Calu3 (cell line): ENCODE results near the gene CEACAM21. TPM values are rescaled to one million over a fixed set of nuclear protein-coding genes. Genes with fewer than 3 reads are reported as not detected.

Experiments
- BruUV-seq: library from RNA; stranded (reverse); fragments of 400-500 nt; replicated peaks from 2 replicates; lab custom pipeline; 2021; lab: Mats Ljungman, UMichigan
- CTCF ChIA-PET: fragments of 300-600 bp; sonication (Branson Sonifier 250); formaldehyde crosslinking; loops from one replicate; lab custom pipeline; 2022; ENCODE audit warnings: antibody characterized with exemption; lab: Charles Lee
- DNase-seq: peaks from one replicate; pipeline ENCODE4 v3.0.0; 2022
- H3K27ac Mint-ChIP-seq: one replicate; pipeline ENCODE4 v1.8.0; 2022; ENCODE audit warnings: mixed read lengths; ENCODE audit not compliant: unreplicated experiment
- H3K27me3 Mint-ChIP-seq: one replicate; pipeline ENCODE4 v1.8.0; 2022; ENCODE audit warnings: mixed read lengths; ENCODE audit not compliant: unreplicated experiment
- H3K36me3 Mint-ChIP-seq: one replicate; pipeline ENCODE4 v1.8.0; 2022; ENCODE audit warnings: mild to moderate bottlenecking, moderate library complexity, mixed read lengths; ENCODE audit not compliant: insufficient read depth, unreplicated experiment
- H3K4me1 Mint-ChIP-seq: one replicate; pipeline ENCODE4 v1.8.0; 2022; ENCODE audit warnings: mild to moderate bottlenecking, low read depth, mixed read lengths; ENCODE audit not compliant: unreplicated experiment
- H3K4me3 Mint-ChIP-seq: one replicate; pipeline ENCODE4 v1.8.0; 2022; ENCODE audit warnings: mild to moderate bottlenecking, low read depth, moderate library complexity, mixed read lengths; ENCODE audit not compliant: unreplicated experiment
- H3K9me3 Mint-ChIP-seq: one replicate; pipeline ENCODE4 v1.8.0; 2022; ENCODE audit warnings: low read depth, mixed read lengths; ENCODE audit not compliant: unreplicated experiment
- intact Hi-C: fragments of 100-400 bp; cut with micrococcal nuclease; formaldehyde crosslinking; loops from one replicate; pipeline ENCODE4 v1.10.0; 2022; ENCODE audit not compliant: unreplicated experiment
- total RNA-seq: library from RNA; stranded (reverse); gene quantifications from 2 replicates; pipeline ENCODE4 v1.2.3, GENCODE V29; 2022
- TF ChIP-seq, protein P1 (sequence below): fragments of 200-600 bp; IDR thresholded peaks from one replicate; pipeline ENCODE4 v1.8.0; 2022; ENCODE audit warnings: antibody characterized with exemption; ENCODE audit not compliant: unreplicated experiment

Gene CEACAM21
- total RNA-seq, 1 experiment from 2014 or later: not detected

DNA sequence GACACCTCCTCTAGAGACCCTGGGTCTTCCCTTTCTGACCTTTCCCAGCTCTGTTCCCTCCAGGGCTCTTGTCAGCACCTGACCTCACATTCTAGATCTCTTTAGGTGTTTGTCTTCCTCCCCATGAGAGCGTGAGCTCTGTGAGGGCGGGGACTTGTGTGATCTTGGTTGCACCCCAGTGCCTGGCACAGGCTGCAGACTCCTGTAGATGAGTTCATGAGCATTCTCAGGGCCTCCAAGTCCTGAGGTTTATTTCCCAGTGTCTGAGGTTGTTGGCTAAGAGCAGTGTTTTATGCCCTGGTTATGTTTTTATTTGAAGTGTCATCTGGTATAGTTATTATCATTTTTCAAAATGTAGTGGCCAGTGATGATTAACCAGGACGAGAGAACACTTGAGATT lies 50.3 kb downstream of the CEACAM21 start:
- Mint-ChIP-seq H3K36me3 (no peaks in the 10 kb centered on the region), H3K9me3 (peaks cover 4% of the 10 kb centered on the region), H3K4me3 (no peak overlapping the region), H3K4me1 (no peaks in the 10 kb centered on the region), H3K27ac (no peak overlapping the region), H3K27me3 (peaks cover 95% of the 10 kb centered on the region)
- BruUV-seq: no TSS peak
- TF ChIP-seq, protein P1, sequence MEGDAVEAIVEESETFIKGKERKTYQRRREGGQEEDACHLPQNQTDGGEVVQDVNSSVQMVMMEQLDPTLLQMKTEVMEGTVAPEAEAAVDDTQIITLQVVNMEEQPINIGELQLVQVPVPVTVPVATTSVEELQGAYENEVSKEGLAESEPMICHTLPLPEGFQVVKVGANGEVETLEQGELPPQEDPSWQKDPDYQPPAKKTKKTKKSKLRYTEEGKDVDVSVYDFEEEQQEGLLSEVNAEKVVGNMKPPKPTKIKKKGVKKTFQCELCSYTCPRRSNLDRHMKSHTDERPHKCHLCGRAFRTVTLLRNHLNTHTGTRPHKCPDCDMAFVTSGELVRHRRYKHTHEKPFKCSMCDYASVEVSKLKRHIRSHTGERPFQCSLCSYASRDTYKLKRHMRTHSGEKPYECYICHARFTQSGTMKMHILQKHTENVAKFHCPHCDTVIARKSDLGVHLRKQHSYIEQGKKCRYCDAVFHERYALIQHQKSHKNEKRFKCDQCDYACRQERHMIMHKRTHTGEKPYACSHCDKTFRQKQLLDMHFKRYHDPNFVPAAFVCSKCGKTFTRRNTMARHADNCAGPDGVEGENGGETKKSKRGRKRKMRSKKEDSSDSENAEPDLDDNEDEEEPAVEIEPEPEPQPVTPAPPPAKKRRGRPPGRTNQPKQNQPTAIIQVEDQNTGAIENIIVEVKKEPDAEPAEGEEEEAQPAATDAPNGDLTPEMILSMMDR: no peak
- CTCF ChIA-PET: interaction anchor here (0.8 kb wide), 1 partner anchor 258 kb away, joined by 6 read pairs; no protein-coding TSS in a partner anchor
- intact Hi-C loops: no loop called here
- DNase-seq: no peak

DNA sequence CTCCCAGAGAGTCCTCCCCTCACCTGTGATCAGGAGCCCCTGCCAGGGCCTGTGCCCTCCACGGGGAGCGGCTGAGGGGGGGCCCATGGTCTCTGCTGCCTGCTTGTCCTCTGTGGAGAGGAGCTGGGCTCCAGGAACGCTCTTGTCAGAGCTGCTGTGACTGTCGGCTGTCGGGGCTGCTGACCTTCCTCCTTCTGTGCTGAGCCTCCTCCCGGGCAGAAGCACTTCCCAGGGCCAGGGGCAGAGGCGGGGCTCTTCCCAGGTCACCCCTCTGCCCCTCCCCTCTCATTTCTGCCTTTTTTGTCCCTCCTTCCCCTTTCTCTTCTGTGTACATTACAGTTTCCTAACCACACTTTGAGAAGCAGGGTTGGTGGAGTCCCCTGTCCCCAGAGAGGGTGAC lies 50.9 kb downstream of the CEACAM21 start, which contains the start of gene CEACAM4:
Gene CEACAM4, minus strand, starts transcription at position 198 of the 400 bp plus-strand sequence. Its CDS starts 111 bp downstream, at position 87.
- Mint-ChIP-seq H3K27ac (no peak within 1 kb of the TSS), H3K27me3 (peaks cover 89% of the 10 kb centered on the region), H3K4me1 (no peaks in the 10 kb centered on the region), H3K9me3 (peaks cover 4% of the 10 kb centered on the region), H3K4me3 (no peak within 1 kb of the TSS), H3K36me3 (no peaks in the 10 kb centered on the region)
- intact Hi-C loops: no loop called here
- no peak for DNase-seq
- TF ChIP-seq, protein P1: no peak
- CTCF ChIA-PET: interaction anchor here (0.8 kb wide), 1 partner anchor 257 kb away, joined by 6 read pairs; no protein-coding TSS in a partner anchor
- BruUV-seq: no TSS peak

DNA sequence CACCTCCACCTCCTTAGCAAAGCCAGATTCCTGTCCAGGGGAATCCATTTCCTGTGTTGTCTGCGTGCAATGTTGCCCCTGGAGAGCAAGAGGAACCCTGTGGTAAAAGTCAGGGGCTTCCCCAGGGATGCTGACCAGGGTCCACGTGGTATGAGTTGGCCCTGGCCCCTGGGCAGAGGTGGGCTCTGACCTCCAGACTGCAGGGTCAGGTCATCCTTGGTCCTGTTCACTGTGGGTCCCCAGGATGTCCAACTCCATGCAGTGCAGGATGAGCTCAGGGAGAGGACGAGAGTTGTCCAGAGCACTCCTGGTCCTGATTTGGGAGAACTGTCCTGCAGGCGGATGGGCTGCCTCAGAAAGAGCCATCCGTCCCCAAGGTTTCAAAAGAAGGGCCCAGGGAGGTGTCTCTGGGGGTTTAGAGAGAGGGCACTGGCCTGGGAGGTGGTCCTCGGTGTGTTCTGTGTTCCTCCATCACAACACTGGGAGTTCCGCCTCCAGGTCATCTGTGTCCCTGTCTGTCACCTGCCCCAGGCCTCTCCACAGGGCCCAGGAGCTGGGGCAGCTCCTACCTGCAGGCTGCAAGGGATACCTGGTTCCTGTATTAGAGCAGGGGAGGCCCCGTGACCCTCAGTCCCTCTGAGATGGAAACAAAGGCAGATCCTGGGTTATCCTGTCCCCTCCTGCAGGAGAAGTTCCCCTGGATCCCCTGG lies 52.2 kb downstream of the CEACAM21 start:
- BruUV-seq: no TSS peak
- Mint-ChIP-seq H3K4me3 (no peak overlapping the region), H3K9me3 (peaks cover 6% of the 10 kb centered on the region), H3K27ac (no peak overlapping the region), H3K36me3 (no peaks in the 10 kb centered on the region), H3K4me1 (no peaks in the 10 kb centered on the region), H3K27me3 (peaks cover 83% of the 10 kb centered on the region)
- intact Hi-C loops: no loop called here
- CTCF ChIA-PET: no interaction called here
- no peak for DNase-seq
- TF ChIP-seq, protein P1: no peak

Other genes with a start within 250 kb of the CEACAM21 start
- gene TGFB1, start 222.2 kb upstream of the CEACAM21 start, total RNA-seq: 39.2 and 42.0 TPM in 2 replicates
- 6.4 and 8.5 TPM in 2 replicates for gene B9D2, start 212.0 kb upstream of the CEACAM21 start, total RNA-seq
- gene TMEM91, start 199.6 kb upstream of the CEACAM21 start, total RNA-seq: 3.9 and 5.0 TPM in 2 replicates
- gene EXOSC5, start 178.8 kb upstream of the CEACAM21 start, total RNA-seq: 44.7 and 49.5 TPM in 2 replicates
- 19.8 and 25.2 TPM in 2 replicates for gene BCKDHA, start 178.3 kb upstream of the CEACAM21 start, total RNA-seq
- gene B3GNT8, start 148.8 kb upstream of the CEACAM21 start, total RNA-seq: 0.19 TPM in 1 of 2 replicates, not detected in the other
- gene DMAC2, start 136.3 kb upstream of the CEACAM21 start, total RNA-seq: 50.5 and 50.8 TPM in 2 replicates
- gene ERICH4, start 133.0 kb upstream of the CEACAM21 start, total RNA-seq: not detected in 2 replicates
- gene CEACAM4, start 50.9 kb downstream of the CEACAM21 start, total RNA-seq: not detected in 2 replicates
- 5.9 and 9.0 TPM in 2 replicates for gene CEACAM7, start 112.1 kb downstream of the CEACAM21 start, total RNA-seq
- gene CEACAM5, start 132.5 kb downstream of the CEACAM21 start, total RNA-seq: 1.1 and 3.4 TPM in 2 replicates
- 44.5 and 98.9 TPM in 2 replicates for gene CEACAM6, start 179.4 kb downstream of the CEACAM21 start, total RNA-seq
- not detected in 2 replicates for gene CEACAM3, start 220.4 kb downstream of the CEACAM21 start, total RNA-seq